Osteocyte (in vitro differentiated cells): ENCODE measurements around the gene GPC3. TPM values are rescaled to one million over a fixed set of nuclear protein-coding genes. Genes with fewer than 3 reads are reported as not detected.

ENCODE experiments used
- DNase-seq: peaks from one replicate; pipeline ENCODE4 v3.0.0; 2021; ENCODE audit warnings: mixed read lengths; ENCODE audit not compliant: unreplicated experiment; ENCODE audit errors: extremely low spot score
- H3K27ac Mint-ChIP-seq: one replicate; pipeline ENCODE4 v1.8.0; 2021; ENCODE audit warnings: mild to moderate bottlenecking, mixed read lengths; ENCODE audit not compliant: unreplicated experiment
- H3K27me3 Mint-ChIP-seq: one replicate; pipeline ENCODE4 v1.8.0; 2021; ENCODE audit warnings: mixed read lengths; ENCODE audit not compliant: unreplicated experiment
- H3K36me3 Mint-ChIP-seq: one replicate; pipeline ENCODE4 v1.8.0; 2021; ENCODE audit warnings: mixed read lengths; ENCODE audit not compliant: unreplicated experiment
- H3K4me1 Mint-ChIP-seq: one replicate; pipeline ENCODE4 v1.8.0; 2021; ENCODE audit warnings: mixed read lengths; ENCODE audit not compliant: unreplicated experiment
- H3K4me3 Mint-ChIP-seq: one replicate; pipeline ENCODE4 v1.8.0; 2021; ENCODE audit warnings: mild to moderate bottlenecking, moderate library complexity, mixed read lengths; ENCODE audit not compliant: unreplicated experiment
- H3K9me3 Mint-ChIP-seq: one replicate; pipeline ENCODE4 v1.8.0; 2021; ENCODE audit warnings: mixed read lengths; ENCODE audit not compliant: unreplicated experiment
- CTCF ChIP-seq: fragments of 200-600 bp; sonication (generic); IDR thresholded peaks from 2 replicates; pipeline ENCODE4 v1.5.0; 2021; ENCODE audit warnings: antibody characterized with exemption, mild to moderate bottlenecking, moderate library complexity
- total RNA-seq: library from RNA; stranded (reverse); gene quantifications from 2 replicates; pipeline ENCODE4 v1.2.1, GENCODE V29; 2021

The GPC3 gene
- total RNA-seq, 1 donor from 2014 or later: 19.6 TPM

- Mint-ChIP-seq H3K36me3 (no peaks in the 10 kb centered on the region), H3K4me3 (no peak overlapping the region), H3K27me3 (no peaks in the 10 kb centered on the region), H3K4me1 (peaks cover 38% of the 10 kb centered on the region), H3K27ac (no peak overlapping the region), H3K9me3 (no peaks in the 10 kb centered on the region)
- no peak for DNase-seq
- no peak for TF ChIP-seq CTCF
Measured at GRCh38 chrX:133604801-133605200, 380.6 kb downstream of the GPC3 start.

- Mint-ChIP-seq H3K27me3 (no peaks in the 10 kb centered on the region), H3K9me3 (no peaks in the 10 kb centered on the region), H3K27ac (no peak overlapping the region), H3K36me3 (no peaks in the 10 kb centered on the region), H3K4me1 (peaks cover 36% of the 10 kb centered on the region), H3K4me3 (no peak overlapping the region)
- TF ChIP-seq CTCF: no peak
- no peak for DNase-seq
Measured at GRCh38 chrX:133602881-133603280, 382.5 kb downstream of the GPC3 start.

DNA sequence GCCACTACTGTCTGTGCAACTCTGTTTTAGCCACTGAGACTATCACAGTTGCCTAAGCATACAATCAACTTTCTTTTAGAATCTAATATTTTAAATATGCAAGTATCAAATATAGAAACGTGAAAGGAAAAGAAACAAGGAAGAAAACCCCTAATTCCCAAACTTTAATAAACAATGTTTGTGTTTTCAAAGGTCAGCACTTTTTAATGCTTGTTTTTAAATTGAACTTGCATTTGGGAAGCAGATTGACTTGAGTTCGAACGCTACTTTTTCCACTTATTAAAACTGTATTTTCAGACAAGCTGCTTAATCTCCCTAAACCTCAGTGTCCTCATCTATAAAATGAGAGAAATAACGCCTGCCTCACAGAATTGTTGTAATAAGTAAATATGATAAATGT is 384.3 kb downstream of the GPC3 start:
- H3K36me3 Mint-ChIP-seq: no peaks in the 10 kb centered on the region
- H3K4me1 Mint-ChIP-seq: peaks cover 28% of the 10 kb centered on the region
- no peak overlapping the region for H3K4me3 Mint-ChIP-seq
- no peak for DNase-seq
- no peaks in the 10 kb centered on the region for H3K27me3 Mint-ChIP-seq
- H3K9me3 Mint-ChIP-seq: no peaks in the 10 kb centered on the region
- H3K27ac Mint-ChIP-seq: no peak overlapping the region
- no peak for TF ChIP-seq CTCF

GRCh38 chrX:133600536-133600935 is 384.9 kb downstream of the GPC3 start:
- no peaks in the 10 kb centered on the region for H3K9me3 Mint-ChIP-seq
- no peak overlapping the region for H3K27ac Mint-ChIP-seq
- no peak for DNase-seq
- H3K4me1 Mint-ChIP-seq: peaks cover 28% of the 10 kb centered on the region
- H3K36me3 Mint-ChIP-seq: no peaks in the 10 kb centered on the region
- no peak overlapping the region for H3K4me3 Mint-ChIP-seq
- no peak for TF ChIP-seq CTCF
- H3K27me3 Mint-ChIP-seq: no peaks in the 10 kb centered on the region

DNA sequence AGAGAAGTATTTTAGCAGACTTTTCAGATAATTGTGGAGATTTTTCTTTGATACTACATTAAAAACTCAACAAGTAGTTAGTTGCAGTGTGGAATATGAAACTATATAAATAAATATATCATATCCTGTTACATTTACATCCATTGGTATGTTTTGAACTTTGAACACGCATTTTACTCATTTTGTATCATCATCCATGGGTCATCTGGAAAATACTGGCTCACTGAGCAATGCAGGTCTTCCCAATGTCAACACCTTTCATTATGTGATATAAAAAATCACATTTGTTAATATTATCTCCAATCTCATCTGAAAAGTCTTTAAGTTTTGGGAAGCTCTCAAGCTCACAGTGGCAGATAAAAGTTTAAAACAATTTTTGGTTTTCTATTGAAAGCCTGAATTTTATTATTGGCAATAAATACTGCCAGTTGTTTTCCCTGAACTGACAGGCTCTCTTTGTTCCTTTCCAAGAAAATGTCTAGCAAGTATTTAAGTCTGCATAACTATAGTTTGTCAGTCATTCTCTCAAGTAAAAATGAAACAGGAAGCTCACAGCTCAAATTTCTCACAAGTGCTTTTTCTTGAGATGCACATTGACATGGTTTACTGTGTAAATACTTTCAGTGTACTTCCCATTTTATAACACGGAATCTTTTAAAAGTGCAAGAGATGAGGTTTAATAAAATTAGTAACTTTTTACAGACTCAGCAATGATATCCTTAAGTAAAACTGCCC is 386.6 kb downstream of the GPC3 start:
- Mint-ChIP-seq H3K27ac (peak overlapping the region; percentile 61), H3K9me3 (no peaks in the 10 kb centered on the region), H3K36me3 (no peaks in the 10 kb centered on the region), H3K27me3 (peaks cover 10% of the 10 kb centered on the region), H3K4me3 (no peak overlapping the region), H3K4me1 (peaks cover 19% of the 10 kb centered on the region)
- DNase-seq: no peak
- TF ChIP-seq CTCF: no peak
